Esophagus squamous epithelium (tissue), 4 donors: ENCODE measurements around the gene NLN.

Experiments used
- CTCF ChIP-seq, 6 experiments: fragments of 450-650 bp in 4 of 6; fragments of 200-600 bp in 2 of 6; sonication (generic) in 2 of 6; IDR thresholded peaks; one replicate each; pipeline ENCODE4 v1.5.1; 2016 to 2019; ENCODE audit warnings: antibody characterized with exemption in 6 of 6, mild to moderate bottlenecking in 4 of 6, moderate library complexity in 4 of 6
- POLR2A ChIP-seq, 4 donors: fragments of 450-650 bp; IDR thresholded peaks; one replicate each; pipeline ENCODE4 v1.6.1; 2017; ENCODE audit warnings: antibody characterized with exemption in 4 of 4, mild to moderate bottlenecking in 4 of 4, moderate library complexity in 3 of 4

- no peak for TF ChIP-seq CTCF (IDR thresholded peaks at IDR 0.05)
- no peak for TF ChIP-seq POLR2A (IDR thresholded peaks at IDR 0.05)
Measured at GRCh38 chr5:65803699-65804391, 81.8 kb downstream of the NLN start.
